Esophagus mucosa (tissue), 1 donor: Measurements from ENCODE around the gene NLGN1. TPM values are rescaled to one million over a fixed set of nuclear protein-coding genes. Genes with fewer than 3 reads are reported as not detected.

Experiments used
- ATAC-seq: fragments of 200-7000 bp; cut with Tn5 transposase; one replicate; pipeline ENCODE4 v1.9.1; 2020
- total RNA-seq: library from RNA; stranded (reverse); gene quantifications from one replicate; pipeline ENCODE4 v1.2.4, GENCODE V29; 2023
- donor health status: DM: yes; HTN: yes; CAD: no.

NLGN1 gene
- total RNA-seq, 1 donor from 2014 or later, result 0.44 TPM

DNA sequence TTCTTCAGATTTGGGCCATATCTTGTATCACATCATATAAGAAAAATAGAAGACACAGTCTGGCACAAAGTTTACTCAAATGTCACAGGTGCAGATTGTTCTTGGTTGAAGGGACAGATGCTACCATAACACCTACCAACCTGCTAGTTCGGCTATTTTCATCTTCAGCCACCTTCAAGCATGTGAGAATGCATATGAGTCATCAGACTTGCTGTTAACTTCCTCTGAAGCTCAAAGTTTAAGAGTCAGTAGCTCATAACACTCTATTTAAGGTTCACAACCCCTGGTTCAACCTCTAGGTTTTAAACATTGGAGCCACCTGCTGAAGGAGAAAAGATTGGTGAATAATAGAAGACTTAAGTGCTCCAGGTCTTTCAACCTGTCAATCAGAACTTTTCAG lies 522.8 kb downstream of the NLGN1 start:
- no peak for ATAC-seq

DNA sequence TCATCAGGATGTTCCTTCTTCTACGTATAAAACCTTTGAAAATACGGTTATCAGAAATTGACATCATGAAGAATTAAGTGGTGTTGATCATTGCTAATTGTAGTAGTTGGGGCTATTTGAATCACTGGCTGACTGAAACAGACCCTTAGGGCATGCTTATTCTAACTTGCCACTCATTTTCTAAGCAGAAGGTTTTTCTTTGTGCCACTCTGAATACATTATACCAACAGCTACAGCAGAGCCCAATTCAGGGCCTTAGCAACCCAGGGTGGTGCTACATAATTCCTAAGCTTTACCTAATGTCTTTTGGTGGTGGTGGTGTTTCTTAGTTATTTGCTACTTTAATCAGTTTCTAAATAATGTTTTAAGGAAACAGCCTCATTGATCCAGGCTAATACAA lies 524.2 kb downstream of the NLGN1 start:
- ATAC-seq, result no peak

DNA sequence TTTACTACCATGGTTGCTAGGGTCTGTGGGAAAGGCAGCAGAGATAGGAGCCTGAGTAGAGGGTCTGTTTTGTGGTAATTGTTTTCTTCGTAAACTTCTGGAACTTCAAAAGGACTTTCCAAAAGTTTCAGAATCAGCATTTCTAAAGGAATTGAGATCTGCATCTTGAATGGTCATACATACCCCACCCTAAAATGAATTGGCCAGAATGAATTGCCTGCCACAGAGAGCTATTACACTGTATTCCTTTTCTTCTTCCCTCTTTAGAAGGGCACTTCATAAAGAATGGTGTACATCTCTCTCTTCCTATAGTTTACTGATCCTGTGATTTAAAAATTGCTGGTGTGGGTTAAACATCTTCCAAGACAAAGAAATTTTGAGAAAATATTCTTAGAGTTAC lies 525.7 kb downstream of the NLGN1 start:
- no peak for ATAC-seq

DNA sequence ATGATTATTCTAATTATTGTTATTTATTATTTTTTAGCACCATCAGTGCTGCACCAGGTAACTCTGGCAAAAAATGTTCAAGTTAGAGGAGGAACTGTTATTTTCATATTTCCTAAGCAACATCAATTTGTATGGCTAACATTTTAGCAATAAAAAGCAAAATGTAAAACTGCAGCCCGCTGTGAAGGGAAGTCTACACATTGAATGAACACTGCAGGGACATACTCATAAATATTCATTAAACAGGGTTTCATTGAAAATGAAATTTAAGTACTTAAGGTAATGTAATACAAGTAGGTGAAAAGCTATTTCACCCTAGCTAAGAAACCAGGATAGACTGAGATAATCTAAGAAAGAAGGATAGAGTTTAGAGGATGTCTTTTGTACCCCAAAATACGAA lies 532.7 kb downstream of the NLGN1 start:
- ATAC-seq, result no peak

DNA sequence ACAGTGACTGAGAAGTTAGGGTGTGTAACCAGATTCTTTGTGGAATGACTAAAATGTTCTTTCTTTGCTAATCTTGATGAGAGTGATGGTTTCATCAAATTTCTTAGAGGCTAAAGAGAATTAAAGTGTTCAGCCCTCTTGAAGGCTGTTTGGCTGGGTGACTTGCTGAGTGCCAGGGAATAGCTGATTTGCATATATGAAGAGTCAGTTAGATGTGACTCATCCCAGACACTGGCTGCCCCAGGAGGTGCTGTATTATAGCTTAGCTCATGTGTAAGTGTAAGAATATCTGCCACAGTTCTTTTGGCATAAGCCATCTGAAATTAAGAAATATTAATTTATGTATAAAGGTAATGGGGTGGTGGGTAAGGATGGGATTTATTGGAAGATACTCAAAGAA lies 535.1 kb downstream of the NLGN1 start:
- ATAC-seq, result no peak

DNA sequence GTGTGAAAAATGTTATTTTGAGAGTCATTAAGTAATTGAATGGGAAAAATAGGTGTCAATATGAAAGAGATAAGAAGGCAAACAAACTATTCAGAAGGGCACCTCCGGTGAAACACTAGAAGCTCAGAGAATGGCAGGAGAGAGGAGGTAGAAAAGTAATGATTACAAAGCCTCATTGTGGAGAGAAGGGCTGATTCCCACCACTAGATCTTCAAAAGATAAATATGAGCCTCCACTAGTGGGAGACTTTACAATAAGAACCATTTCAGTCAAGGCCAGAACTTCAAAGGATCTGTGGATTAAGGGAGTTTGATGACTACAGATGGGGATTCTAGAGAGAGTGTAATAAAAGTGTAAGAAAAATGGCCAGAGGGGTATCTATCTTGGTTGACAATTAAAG lies 535.6 kb downstream of the NLGN1 start:
- no peak for ATAC-seq

DNA sequence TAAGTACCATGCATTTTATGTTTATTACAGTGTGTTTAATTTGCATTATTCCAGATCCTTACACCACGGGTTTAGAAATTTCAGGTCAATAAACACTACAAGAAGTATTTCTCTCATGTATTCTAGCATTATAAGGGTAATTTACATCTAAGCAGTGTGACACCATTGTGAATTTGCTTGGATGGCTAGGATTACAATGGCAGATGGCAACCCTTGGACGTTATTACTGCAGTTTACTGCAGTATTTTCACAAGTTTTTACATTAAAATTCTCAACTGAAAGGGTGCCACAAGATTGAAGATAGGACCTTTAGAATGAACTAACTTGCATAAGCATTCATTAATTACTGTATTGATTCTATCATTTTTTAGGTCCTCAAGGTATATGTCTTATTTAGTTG lies 538.8 kb downstream of the NLGN1 start:
- ATAC-seq, result no peak

DNA sequence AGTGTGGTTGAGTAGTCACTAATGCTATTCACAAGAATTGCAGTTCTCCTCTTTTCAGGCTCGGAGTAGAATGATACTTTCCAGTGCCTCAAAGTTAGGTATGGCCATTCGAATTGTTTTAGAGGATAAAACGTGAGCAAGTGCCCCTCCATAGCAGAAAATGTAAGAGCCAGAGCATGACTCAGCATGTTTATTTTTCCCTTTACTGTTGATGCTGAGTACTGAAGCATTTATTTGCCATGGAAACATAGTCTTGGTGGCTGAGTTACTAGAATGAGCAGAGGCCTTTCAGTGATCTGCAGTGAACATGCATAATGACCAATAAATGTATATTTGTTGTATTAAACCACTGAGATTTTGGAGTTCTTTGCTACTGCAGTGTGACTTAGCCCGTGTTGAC lies 540.6 kb downstream of the NLGN1 start:
- ATAC-seq, result no peak

DNA sequence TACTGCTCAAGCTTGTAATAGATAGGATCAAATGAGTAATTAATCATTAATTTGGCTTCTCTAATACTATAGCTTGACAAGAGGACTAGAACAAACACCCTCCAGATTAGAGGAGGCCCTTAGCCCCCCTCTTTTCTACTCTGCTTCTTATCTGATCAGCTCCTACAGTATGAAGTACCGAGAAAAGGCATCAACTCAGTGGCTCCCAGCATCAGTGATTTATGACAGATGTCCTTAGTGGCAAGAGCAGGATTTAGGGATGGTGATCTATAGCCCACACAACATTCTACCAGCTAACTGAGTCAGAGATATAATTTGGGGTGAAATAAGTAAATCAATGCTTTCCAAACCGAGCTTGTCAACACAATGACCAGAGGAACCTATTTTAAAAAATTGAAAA lies 541.1 kb downstream of the NLGN1 start:
- ATAC-seq, result no peak

DNA sequence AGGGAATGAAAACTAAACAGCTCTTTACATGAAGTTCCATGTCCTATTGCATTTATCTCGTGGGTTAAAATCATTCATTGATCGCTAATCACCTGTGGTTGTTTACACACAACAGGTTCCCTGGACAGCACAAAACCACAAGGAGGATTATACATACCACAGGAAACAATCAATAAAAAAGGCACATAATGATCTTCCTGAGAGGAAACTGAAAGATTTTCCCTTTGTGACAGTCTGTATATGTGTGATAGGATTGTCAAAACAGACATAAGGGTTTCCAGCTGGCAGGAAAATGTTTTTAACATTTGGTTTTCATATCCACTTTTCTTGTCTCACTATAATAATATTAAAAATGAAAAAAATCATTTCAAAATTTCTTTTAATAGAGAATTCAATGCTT lies 541.8 kb downstream of the NLGN1 start:
- ATAC-seq, result no peak

DNA sequence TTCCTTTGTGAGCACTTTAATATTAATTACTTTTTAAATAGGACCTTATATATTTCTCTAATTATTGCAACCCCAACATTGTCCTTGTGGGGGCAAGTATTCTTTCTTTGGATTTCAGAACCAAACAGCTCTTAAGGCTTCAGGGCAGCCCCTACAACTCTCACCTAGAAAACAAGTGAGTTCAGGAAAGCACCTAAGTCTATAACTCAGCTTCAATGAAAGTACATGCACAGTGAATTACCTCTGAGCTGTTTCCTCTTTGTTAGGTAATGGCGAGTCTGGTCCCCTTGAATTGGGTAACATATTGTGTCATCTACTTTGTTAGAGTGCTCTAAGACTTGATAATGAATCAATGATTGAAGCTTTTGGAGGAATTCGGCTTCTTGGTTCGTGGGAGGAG lies 545.7 kb downstream of the NLGN1 start:
- ATAC-seq, result no peak

DNA sequence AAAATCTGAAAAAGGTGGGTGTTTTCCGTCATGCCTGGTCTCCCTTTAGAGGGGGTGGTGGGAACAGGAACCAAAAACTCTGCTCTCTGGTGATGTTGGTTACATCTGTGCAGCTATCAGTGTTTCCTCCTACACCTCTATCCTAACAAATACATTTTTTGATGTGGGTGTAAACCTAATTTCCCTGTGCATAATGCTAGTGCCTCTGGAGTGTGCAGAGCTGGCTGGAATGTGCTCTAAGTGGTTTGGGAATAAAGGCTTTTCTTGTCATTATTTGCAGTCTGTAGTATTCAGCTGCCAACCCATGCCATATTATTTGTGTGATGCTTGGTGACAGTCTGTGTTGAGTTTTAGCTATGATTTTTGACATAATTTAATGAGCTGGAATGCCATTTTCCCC lies 547.6 kb downstream of the NLGN1 start:
- ATAC-seq, result no peak

DNA sequence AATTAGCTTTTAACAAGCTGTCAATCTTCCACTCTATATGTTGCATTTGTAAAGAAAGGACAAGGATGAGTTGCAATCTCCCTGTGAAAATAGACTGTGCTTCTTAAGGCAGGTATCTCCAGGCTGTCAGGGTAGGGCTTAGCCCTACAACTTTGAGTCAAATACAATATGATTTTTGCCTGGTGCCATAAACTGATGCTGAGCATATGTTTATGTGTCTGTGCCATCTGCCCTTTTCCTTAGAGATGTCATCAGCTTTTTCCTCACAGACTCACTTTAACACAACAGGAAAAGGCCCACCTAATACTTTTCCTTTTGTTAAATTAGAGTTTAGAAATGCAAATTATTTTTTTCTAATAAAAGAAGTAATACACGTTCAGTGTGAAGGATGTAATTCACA lies 548.3 kb downstream of the NLGN1 start:
- ATAC-seq, result no peak

DNA sequence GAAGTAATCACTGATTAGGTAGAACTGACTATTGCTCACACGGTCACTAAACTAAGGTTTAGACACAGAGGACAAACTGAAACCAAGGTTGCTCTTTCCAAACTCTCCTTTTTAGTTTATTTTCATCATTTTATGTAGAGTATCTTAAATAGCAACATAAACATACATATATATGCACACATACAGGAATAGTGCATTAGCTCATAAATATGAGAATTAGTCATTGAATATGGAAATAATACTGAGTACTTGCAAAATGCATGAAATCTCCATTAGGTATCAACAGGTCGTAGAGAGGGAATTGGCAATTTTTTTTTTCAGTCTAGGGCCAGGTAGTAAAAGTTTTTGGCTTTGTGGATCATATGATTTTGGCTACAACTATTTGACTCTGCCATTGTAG lies 557.1 kb downstream of the NLGN1 start:
- no peak for ATAC-seq

DNA sequence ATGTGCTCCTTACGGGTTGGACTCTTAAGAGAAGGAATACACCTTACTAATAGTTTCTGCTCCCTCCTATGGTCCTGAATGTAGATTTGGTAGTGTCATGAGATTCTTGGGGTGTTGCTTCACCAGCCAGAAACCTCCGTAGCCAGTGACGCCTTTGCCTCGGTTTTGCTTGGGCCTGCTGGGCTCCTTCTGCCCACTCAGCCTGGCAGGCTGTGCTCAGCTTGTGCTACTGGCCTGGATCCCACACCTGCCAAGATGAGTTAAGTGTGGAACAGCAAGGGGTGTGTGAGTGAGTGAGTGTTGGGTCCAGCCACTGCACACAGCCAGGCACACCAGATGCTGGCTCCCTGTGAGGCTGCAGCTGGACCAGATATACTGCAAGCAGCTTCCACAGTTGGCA lies 560.1 kb downstream of the NLGN1 start:
- no peak for ATAC-seq

DNA sequence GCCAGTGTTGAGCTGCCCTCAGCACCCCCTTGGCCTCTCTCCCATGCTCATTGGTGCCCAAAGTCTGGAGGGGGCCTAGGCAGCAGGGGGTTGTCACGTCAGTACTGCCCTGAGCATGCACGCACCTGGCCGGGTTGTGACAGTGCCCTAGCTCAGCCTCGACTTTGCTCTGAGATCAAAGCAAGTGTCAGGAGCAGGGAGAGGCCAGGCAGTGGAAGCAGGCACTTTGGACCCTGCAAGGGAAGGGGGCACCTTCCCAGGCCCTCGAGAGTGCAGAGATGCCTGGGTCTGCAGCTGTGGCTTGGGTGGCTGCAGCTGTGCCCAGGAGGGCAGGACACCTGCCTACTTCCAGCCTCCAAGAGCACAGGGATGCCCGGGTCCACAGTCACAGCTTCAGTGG lies 561.3 kb downstream of the NLGN1 start:
- ATAC-seq, result no peak

DNA sequence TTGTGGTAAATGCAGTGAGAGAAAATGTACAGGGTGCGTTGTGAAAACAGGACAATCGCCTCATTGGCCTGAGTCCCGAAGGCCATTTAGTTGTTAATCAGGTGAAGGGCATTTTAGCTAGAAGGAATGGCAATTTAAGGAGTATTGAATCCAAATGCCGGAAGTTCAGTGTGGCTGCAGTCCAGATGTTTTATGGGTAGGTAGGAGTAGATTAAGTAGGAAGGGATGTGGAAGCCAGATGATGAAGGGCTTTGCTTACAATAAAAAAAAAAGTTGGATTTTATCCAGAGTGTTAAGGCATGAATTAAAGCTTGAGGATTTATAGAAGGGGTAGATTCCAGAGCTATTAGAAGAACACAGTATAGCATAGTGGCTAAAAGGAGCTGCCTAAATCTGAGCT lies 572.7 kb downstream of the NLGN1 start:
- no peak for ATAC-seq

DNA sequence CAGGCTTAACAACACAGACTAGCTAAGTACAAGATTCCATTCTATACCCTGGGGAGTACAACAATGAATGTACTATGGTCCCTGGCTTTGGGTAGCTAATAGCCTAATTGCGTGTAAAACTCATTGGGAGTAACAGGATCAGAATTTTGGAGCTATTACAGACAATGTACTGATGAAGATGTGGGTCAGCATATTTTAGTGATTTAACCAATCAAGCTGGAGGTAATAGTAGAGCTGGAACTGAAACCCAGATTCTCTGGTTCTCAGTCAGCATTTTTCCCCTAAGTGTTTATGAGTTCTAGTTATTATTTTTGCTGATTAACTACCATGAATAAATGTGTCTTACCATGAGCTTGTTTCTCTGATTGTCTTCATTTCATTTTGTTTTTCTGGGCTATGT lies 578.7 kb downstream of the NLGN1 start:
- no peak for ATAC-seq

DNA sequence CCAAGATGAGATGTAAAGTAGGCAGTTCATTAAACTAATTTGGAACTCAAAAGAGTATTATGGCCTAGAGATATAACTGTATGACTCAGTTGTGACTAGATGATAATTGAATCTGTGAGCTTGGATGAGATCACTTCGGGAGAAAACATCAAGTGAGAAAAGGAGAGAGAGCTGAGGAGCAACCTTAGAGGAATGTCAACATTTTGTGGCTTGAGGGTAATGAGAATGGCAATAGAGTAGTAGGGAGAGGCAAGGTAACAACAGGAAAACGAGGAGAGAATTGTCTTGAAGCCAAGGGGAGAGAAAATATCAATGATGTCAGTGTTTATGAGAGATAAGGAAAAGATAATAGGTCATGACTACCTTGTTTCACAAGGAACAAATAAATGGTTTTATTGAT lies 580.2 kb downstream of the NLGN1 start:
- no peak for ATAC-seq

DNA sequence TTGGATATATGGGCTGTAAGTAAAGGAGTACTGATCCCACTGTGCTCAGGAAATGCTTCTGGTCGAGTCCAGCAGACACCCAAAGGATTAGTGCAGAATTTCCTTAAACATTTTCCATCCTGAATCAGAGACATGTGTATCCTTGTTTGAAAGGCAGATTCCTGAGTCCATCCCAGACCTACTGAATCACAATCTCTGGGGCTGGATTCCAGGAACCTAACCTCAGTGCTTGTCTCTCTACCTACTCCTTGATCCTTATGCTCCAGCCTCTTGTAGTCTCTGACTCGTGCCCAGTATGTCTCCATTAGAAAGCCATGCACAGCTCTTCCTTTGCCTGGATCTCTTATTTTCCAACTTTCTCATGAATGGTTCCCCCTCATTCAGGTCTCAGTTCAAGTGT lies 585.8 kb downstream of the NLGN1 start:
- ATAC-seq, result no peak

DNA sequence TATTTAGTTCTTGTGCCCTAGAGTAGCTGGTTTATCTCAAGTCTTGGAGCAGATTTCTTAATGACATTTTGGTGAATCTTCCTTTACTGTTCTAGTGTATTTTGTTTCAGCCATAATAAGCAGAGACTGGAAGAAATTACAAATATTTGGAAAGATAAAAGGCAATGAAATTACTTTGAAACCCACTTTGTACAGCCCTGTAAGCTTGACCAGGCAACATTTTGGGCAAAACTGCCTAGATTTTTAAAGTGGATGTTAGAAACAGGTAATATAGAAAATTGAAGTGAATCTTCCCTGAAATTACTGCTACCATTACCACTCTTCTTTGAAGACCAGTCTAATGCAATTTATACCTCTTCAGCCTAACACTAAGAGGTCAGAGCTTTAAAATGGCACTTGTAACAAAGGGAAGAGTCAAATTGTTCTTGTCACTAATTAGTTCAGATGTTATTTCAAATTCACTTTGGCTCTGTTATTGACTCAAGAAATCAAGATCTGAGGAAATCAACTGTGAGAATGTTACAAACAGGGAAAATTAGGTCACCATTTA lies 589.4 kb downstream of the NLGN1 start:
- ATAC-seq, result no peak

DNA sequence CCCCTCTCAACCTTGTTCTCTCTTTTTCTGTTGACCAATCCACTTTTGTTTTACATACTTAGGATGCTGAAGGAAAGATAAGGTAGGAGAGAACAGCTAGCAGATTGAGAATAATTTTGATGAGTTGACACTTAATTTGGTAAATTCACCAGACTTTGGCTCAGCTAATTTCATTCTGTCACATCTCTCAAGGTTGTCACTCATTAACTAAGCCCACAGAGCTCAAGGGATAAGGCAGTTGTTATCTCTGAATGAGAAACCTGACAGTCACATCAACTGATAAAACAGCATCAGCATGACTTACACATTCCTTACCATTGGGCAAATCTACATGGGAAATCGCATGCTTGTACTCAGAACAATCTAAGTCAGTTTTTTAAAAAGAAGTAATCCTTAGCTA lies 591.4 kb downstream of the NLGN1 start:
- ATAC-seq, result no peak

DNA sequence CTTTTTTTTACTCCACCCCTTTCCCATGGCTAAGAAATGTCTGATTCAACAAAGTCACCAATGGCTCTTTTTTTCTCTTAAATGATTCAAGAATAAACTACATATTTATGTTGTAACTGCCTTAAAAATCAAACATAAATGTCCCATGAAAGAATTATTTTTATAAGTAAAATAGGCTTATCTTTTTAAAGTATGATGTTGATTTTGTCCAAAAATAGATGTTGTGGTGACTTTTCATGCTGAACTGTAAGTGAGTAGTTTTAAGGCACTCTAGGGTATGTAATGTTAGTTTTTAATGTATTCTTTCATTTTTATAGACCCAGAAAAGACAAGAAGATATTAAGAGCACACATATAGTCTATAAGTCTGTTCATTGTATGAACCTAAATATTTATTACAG lies 594.9 kb downstream of the NLGN1 start:
- no peak for ATAC-seq

DNA sequence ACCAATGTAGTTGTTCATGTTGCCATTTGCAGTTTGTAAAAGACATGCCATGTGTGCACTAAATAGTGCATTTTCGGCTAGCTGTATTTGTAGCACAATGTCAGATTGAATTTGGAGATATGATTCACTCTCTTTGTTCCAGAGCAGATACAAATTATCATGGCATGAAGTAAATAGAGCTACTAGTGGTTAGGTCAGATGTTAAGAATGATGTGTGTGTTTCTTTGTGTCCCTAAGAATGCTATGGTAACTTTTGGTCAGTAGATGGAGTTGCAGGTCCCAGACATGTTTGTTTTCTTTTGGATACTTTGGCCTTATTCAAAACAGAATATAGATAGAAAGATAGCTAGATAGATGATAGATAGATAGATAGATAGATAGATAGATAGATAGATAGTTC lies 595.8 kb downstream of the NLGN1 start:
- ATAC-seq, result no peak

DNA sequence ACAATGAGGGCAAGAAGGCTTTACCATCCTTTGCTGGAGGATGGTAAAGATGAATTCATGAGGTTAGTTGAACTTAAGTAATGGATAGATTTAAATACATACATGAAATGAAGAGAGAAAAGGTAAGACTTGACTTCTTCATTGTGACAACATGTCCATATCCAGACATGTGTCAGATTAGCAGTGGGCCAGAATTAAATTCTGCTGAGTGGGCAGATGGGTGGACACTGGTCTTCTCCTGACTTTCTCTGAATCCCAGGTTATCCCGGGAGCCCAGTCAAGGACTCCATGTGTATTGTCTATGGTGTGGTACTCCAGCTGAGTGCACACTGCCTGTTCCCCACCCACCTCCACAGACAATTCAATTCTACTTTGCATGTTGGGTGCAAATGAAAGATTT lies 603.1 kb downstream of the NLGN1 start:
- no peak for ATAC-seq

DNA sequence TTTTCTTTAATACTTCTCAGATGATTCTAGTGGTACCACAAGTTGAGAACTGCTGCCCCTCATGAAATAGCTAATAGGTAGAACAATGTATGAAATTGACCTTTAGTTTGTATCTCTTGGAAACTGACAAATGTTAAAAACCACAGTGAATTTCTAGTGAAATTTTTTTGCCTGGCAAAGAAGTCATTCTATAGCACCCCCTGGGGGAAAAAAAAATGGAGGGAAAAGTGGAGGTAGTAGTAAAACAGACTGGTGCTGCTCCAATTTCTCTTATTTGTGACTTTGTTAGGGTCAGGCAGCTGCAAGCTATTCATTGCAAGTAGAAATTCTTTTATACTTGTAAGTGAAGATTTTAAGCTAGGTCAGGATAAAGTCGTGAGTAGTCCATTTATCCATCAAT lies 605.0 kb downstream of the NLGN1 start:
- ATAC-seq, result no peak
